Measurements from ENCODE around the gene DCLK1.

The DCLK1 gene

GRCh38 chr13:35872369-35872768 is 258.8 kb downstream of the DCLK1 start:
- Mint-ChIP-seq H3K36me3 (ENCODE audit: low read depth) (no peaks in the 10 kb centered on the region), H3K4me3 (no peak overlapping the region), H3K4me1 (no peaks in the 10 kb centered on the region), H3K27me3 (no peaks in the 10 kb centered on the region), H3K9me3 (peaks cover 5% of the 10 kb centered on the region), H3K27ac (no peak overlapping the region)
- DNase-seq (no peak), ATAC-seq (no peak)

- peaks cover 5% of the 10 kb centered on the region for H3K9me3 Mint-ChIP-seq
- no peak for ATAC-seq
- H3K27me3 Mint-ChIP-seq, result no peaks in the 10 kb centered on the region
- H3K27ac Mint-ChIP-seq, result no peak overlapping the region
- no peaks in the 10 kb centered on the region for H3K4me1 Mint-ChIP-seq
- H3K4me3 Mint-ChIP-seq, result no peak overlapping the region
- no peak for DNase-seq
- H3K36me3 Mint-ChIP-seq (ENCODE audit: low read depth), result no peaks in the 10 kb centered on the region
These were observed 259.6 kb downstream of the DCLK1 start for GRCh38 chr13:35871561-35871960.

- Mint-ChIP-seq H3K36me3 (ENCODE audit: low read depth) (no peaks in the 10 kb centered on the region), H3K9me3 (peaks cover 8% of the 10 kb centered on the region), H3K27me3 (no peaks in the 10 kb centered on the region), H3K4me1 (no peaks in the 10 kb centered on the region), H3K27ac (no peak overlapping the region), H3K4me3 (no peak overlapping the region)
- ATAC-seq (no peak), DNase-seq (no peak)
These were observed 264.4 kb downstream of the DCLK1 start for GRCh38 chr13:35866801-35867200.

GRCh38 chr13:35865341-35866240 is 265.6 kb downstream of the DCLK1 start:
- no peaks in the 10 kb centered on the region for H3K4me1 Mint-ChIP-seq
- H3K9me3 Mint-ChIP-seq, result peaks cover 11% of the 10 kb centered on the region
- H3K4me3 Mint-ChIP-seq, result no peak overlapping the region
- DNase-seq (no peak), ATAC-seq (no peak)
- H3K27ac Mint-ChIP-seq, result no peak overlapping the region
- no peaks in the 10 kb centered on the region for H3K27me3 Mint-ChIP-seq
- no peaks in the 10 kb centered on the region for H3K36me3 Mint-ChIP-seq (ENCODE audit: low read depth)

GRCh38 chr13:35860661-35861060 is 270.5 kb downstream of the DCLK1 start:
- no peaks in the 10 kb centered on the region for H3K4me1 Mint-ChIP-seq
- no peak overlapping the region for H3K27ac Mint-ChIP-seq
- peaks cover 12% of the 10 kb centered on the region for H3K9me3 Mint-ChIP-seq
- DNase-seq, result no peak
- H3K27me3 Mint-ChIP-seq, result peaks cover 23% of the 10 kb centered on the region
- no peak overlapping the region for H3K4me3 Mint-ChIP-seq
- H3K36me3 Mint-ChIP-seq (ENCODE audit: low read depth), result no peaks in the 10 kb centered on the region
- ATAC-seq, result no peak

GRCh38 chr13:35859981-35860380 is 271.2 kb downstream of the DCLK1 start:
- no peak for ATAC-seq
- H3K9me3 Mint-ChIP-seq, result peaks cover 12% of the 10 kb centered on the region
- no peak overlapping the region for H3K4me3 Mint-ChIP-seq
- no peak for DNase-seq
- no peaks in the 10 kb centered on the region for H3K36me3 Mint-ChIP-seq (ENCODE audit: low read depth)
- peaks cover 25% of the 10 kb centered on the region for H3K27me3 Mint-ChIP-seq
- H3K4me1 Mint-ChIP-seq, result no peaks in the 10 kb centered on the region
- no peak overlapping the region for H3K27ac Mint-ChIP-seq

GRCh38 chr13:35858665-35859064 is 272.5 kb downstream of the DCLK1 start:
- no peak overlapping the region for H3K27ac Mint-ChIP-seq
- peaks cover 32% of the 10 kb centered on the region for H3K27me3 Mint-ChIP-seq
- H3K4me1 Mint-ChIP-seq, result no peaks in the 10 kb centered on the region
- ATAC-seq (no peak), DNase-seq (no peak)
- H3K9me3 Mint-ChIP-seq, result peaks cover 12% of the 10 kb centered on the region
- H3K36me3 Mint-ChIP-seq (ENCODE audit: low read depth), result no peaks in the 10 kb centered on the region
- H3K4me3 Mint-ChIP-seq, result no peak overlapping the region

- H3K4me1 Mint-ChIP-seq, result no peaks in the 10 kb centered on the region
- no peak overlapping the region for H3K4me3 Mint-ChIP-seq
- DNase-seq (no peak), ATAC-seq (no peak)
- H3K27me3 Mint-ChIP-seq, result peaks cover 32% of the 10 kb centered on the region
- no peak overlapping the region for H3K27ac Mint-ChIP-seq
- no peaks in the 10 kb centered on the region for H3K36me3 Mint-ChIP-seq (ENCODE audit: low read depth)
- H3K9me3 Mint-ChIP-seq, result peaks cover 9% of the 10 kb centered on the region
These were observed 273.4 kb downstream of the DCLK1 start for GRCh38 chr13:35857769-35858168.

GRCh38 chr13:35856721-35857364 is 274.3 kb downstream of the DCLK1 start:
- Mint-ChIP-seq H3K36me3 (ENCODE audit: low read depth) (no peaks in the 10 kb centered on the region), H3K4me1 (no peaks in the 10 kb centered on the region), H3K27me3 (peaks cover 32% of the 10 kb centered on the region), H3K9me3 (peaks cover 4% of the 10 kb centered on the region), H3K4me3 (no peak overlapping the region), H3K27ac (no peak overlapping the region)
- ATAC-seq (no peak), DNase-seq (no peak)

GRCh38 chr13:35856084-35856483 is 275.1 kb downstream of the DCLK1 start:
- no peak for ATAC-seq
- peaks cover 4% of the 10 kb centered on the region for H3K9me3 Mint-ChIP-seq
- H3K27me3 Mint-ChIP-seq, result peaks cover 32% of the 10 kb centered on the region
- DNase-seq, result no peak
- H3K4me1 Mint-ChIP-seq, result no peaks in the 10 kb centered on the region
- no peaks in the 10 kb centered on the region for H3K36me3 Mint-ChIP-seq (ENCODE audit: low read depth)
- no peak overlapping the region for H3K4me3 Mint-ChIP-seq
- H3K27ac Mint-ChIP-seq, result no peak overlapping the region

- ATAC-seq, result no peak
- no peak for DNase-seq
- Mint-ChIP-seq H3K27ac (no peak overlapping the region), H3K4me1 (no peaks in the 10 kb centered on the region), H3K4me3 (no peak overlapping the region), H3K36me3 (ENCODE audit: low read depth) (no peaks in the 10 kb centered on the region), H3K9me3 (peaks cover 1% of the 10 kb centered on the region), H3K27me3 (peaks cover 32% of the 10 kb centered on the region)
These were observed 275.6 kb downstream of the DCLK1 start for GRCh38 chr13:35855531-35856019.

GRCh38 chr13:35854286-35854685 is 276.9 kb downstream of the DCLK1 start:
- no peaks in the 10 kb centered on the region for H3K36me3 Mint-ChIP-seq (ENCODE audit: low read depth)
- DNase-seq, result no peak
- H3K4me1 Mint-ChIP-seq, result no peaks in the 10 kb centered on the region
- H3K4me3 Mint-ChIP-seq, result no peak overlapping the region
- H3K27ac Mint-ChIP-seq, result no peak overlapping the region
- ATAC-seq, result no peak
- peaks cover 29% of the 10 kb centered on the region for H3K27me3 Mint-ChIP-seq
- no peaks in the 10 kb centered on the region for H3K9me3 Mint-ChIP-seq

- DNase-seq (no peak), ATAC-seq (no peak)
- Mint-ChIP-seq H3K27me3 (peaks cover 21% of the 10 kb centered on the region), H3K27ac (no peak overlapping the region), H3K4me1 (no peaks in the 10 kb centered on the region), H3K9me3 (no peaks in the 10 kb centered on the region), H3K4me3 (no peak overlapping the region), H3K36me3 (ENCODE audit: low read depth) (no peaks in the 10 kb centered on the region)
These were observed 279.3 kb downstream of the DCLK1 start for GRCh38 chr13:35851881-35852280.

- no peak for DNase-seq
- H3K27me3 Mint-ChIP-seq, result peaks cover 16% of the 10 kb centered on the region
- no peak overlapping the region for H3K4me3 Mint-ChIP-seq
- H3K36me3 Mint-ChIP-seq (ENCODE audit: low read depth), result no peaks in the 10 kb centered on the region
- H3K27ac Mint-ChIP-seq, result no peak overlapping the region
- no peaks in the 10 kb centered on the region for H3K4me1 Mint-ChIP-seq
- ATAC-seq, result no peak
- no peaks in the 10 kb centered on the region for H3K9me3 Mint-ChIP-seq
These were observed 279.8 kb downstream of the DCLK1 start for GRCh38 chr13:35851356-35851755.

GRCh38 chr13:35850569-35850968 is 280.6 kb downstream of the DCLK1 start:
- no peak overlapping the region for H3K27ac Mint-ChIP-seq
- ATAC-seq (no peak), DNase-seq (no peak)
- no peaks in the 10 kb centered on the region for H3K36me3 Mint-ChIP-seq (ENCODE audit: low read depth)
- no peaks in the 10 kb centered on the region for H3K4me1 Mint-ChIP-seq
- H3K4me3 Mint-ChIP-seq, result no peak overlapping the region
- H3K9me3 Mint-ChIP-seq, result no peaks in the 10 kb centered on the region
- H3K27me3 Mint-ChIP-seq, result peaks cover 8% of the 10 kb centered on the region
